ENCODE results near the gene KCNH4.
"Not testable (repeated sequence)": the region's sequence is repeated elsewhere in the genome, so short reads cannot be mapped to it uniquely, and the experiment has no call there.

KCNH4 gene

GRCh38 chr17:42211921-42212341, 31.0 kb upstream of the KCNH4 start:
- H3K27ac ChIP-seq (ENCODE audit: low read depth, low read length): peak overlapping the region; percentile 40
- not testable (repeated sequence) for H3K27me3 ChIP-seq (ENCODE audit: control insufficient read depth in 5 of 5, insufficient read depth in 4 of 5, low read length in 5 of 5); H3K9me3 ChIP-seq (ENCODE audit: control insufficient read depth in 5 of 5, low read length in 5 of 5); H3K4me3 ChIP-seq (ENCODE audit: low read depth in 1 of 5, low read length in 5 of 5); H3K9ac ChIP-seq (ENCODE audit: low read length in 5 of 5)
- H3K36me3 ChIP-seq (ENCODE audit: control insufficient read depth in 5 of 5, insufficient read depth in 5 of 5, low read length in 5 of 5): peaks cover 22 to 82% (median 64%) of the 10 kb centered on the region in 5 donors
- peaks cover 0 to 34% (median 19%) of the 10 kb centered on the region in 5 donors for H3K4me1 ChIP-seq (ENCODE audit: control insufficient read depth in 5 of 5, insufficient read depth in 5 of 5, low read length in 5 of 5)

- Histone ChIP-seq H3K27me3 (ENCODE audit: control insufficient read depth in 5 of 5, insufficient read depth in 4 of 5, low read length in 5 of 5) (no peaks in the 10 kb centered on the region), H3K9me3 (ENCODE audit: control insufficient read depth in 5 of 5, low read length in 5 of 5) (no peaks in the 10 kb centered on the region), H3K9ac (ENCODE audit: low read length in 5 of 5) (no peak overlapping the region), H3K4me3 (ENCODE audit: low read depth in 1 of 5, low read length in 5 of 5) (no peak overlapping the region), H3K36me3 (ENCODE audit: control insufficient read depth in 5 of 5, insufficient read depth in 5 of 5, low read length in 5 of 5) (peaks cover 17 to 82% (median 62%) of the 10 kb centered on the region in 5 donors), H3K4me1 (ENCODE audit: control insufficient read depth in 5 of 5, insufficient read depth in 5 of 5, low read length in 5 of 5) (peaks cover 0 to 29% (median 15%) of the 10 kb centered on the region in 5 donors), H3K27ac (ENCODE audit: low read depth, low read length) (peak overlapping the region; percentile 55)
Measured at GRCh38 chr17:42210046-42210445, 29.1 kb upstream of the KCNH4 start.

DNA sequence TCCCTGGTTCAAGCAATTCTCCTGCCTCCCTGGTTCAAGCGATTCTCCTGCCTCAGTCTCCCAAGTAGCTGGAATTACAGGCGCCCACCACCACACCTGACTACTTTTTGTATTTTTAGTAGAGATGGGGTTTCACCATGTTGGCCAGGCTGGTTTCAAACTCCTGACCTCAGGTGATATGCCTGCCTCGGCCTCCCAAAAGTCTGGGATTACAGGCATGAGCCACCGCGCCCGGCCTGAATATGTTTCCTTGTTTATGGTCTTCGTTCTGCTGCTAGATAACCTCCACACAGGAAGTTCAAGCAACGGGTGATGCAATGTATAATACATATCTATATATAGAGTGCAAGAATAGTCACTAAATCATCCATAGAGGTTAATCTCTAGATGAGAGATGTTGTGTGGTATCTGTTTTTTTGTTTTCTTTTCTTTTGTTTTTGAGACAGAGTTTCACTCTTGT, 25.2 kb upstream of the KCNH4 start:
- H3K27me3 ChIP-seq (ENCODE audit: control insufficient read depth in 5 of 5, insufficient read depth in 4 of 5, low read length in 5 of 5); H3K27ac ChIP-seq (ENCODE audit: low read depth, low read length); H3K4me3 ChIP-seq (ENCODE audit: low read depth in 1 of 5, low read length in 5 of 5); H3K4me1 ChIP-seq (ENCODE audit: control insufficient read depth in 5 of 5, insufficient read depth in 5 of 5, low read length in 5 of 5); H3K9me3 ChIP-seq (ENCODE audit: control insufficient read depth in 5 of 5, low read length in 5 of 5); H3K9ac ChIP-seq (ENCODE audit: low read length in 5 of 5): not testable (repeated sequence)
- H3K36me3 ChIP-seq (ENCODE audit: control insufficient read depth in 5 of 5, insufficient read depth in 5 of 5, low read length in 5 of 5): peaks cover 14 to 91% (median 74%) of the 10 kb centered on the region in 5 donors

GRCh38 chr17:42203354-42203753, 22.4 kb upstream of the KCNH4 start:
- H3K36me3 ChIP-seq (ENCODE audit: control insufficient read depth in 5 of 5, insufficient read depth in 5 of 5, low read length in 5 of 5): peaks cover 12 to 90% (median 75%) of the 10 kb centered on the region in 5 donors
- H3K9ac ChIP-seq (ENCODE audit: low read length in 5 of 5): no peak overlapping the region
- peaks cover 0 to 5% (median 0%) of the 10 kb centered on the region in 5 donors for H3K4me1 ChIP-seq (ENCODE audit: control insufficient read depth in 5 of 5, insufficient read depth in 5 of 5, low read length in 5 of 5)
- no peaks in the 10 kb centered on the region for H3K27me3 ChIP-seq (ENCODE audit: control insufficient read depth in 5 of 5, insufficient read depth in 4 of 5, low read length in 5 of 5)
- H3K4me3 ChIP-seq (ENCODE audit: low read depth in 1 of 5, low read length in 5 of 5): no peak overlapping the region
- H3K9me3 ChIP-seq (ENCODE audit: control insufficient read depth in 5 of 5, low read length in 5 of 5): no peaks in the 10 kb centered on the region
- H3K27ac ChIP-seq (ENCODE audit: low read depth, low read length): no peak overlapping the region

DNA sequence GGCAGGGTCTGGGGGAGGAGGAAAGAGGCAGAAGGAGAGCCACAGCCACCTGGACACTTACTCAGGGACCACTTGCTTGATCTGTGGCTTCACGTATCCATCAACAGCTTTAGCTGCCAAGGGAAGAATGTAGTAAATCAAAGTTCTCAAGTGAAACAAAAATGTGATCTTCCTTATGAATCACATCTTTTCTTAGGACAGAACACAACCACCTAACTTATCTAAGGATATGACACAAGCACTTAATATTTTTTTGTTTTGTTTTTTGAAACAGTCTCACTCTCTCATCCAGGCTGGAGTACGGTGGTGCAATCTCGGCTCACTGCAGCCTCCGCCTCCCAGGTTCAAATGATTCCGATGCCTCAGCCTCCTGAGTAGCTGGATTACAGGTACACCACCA, 21.8 kb upstream of the KCNH4 start:
- Histone ChIP-seq H3K9me3 (ENCODE audit: control insufficient read depth in 5 of 5, low read length in 5 of 5) (no peaks in the 10 kb centered on the region), H3K4me1 (ENCODE audit: control insufficient read depth in 5 of 5, insufficient read depth in 5 of 5, low read length in 5 of 5) (peaks cover 0 to 5% (median 0%) of the 10 kb centered on the region in 5 donors), H3K27ac (ENCODE audit: low read depth, low read length) (no peak overlapping the region), H3K4me3 (ENCODE audit: low read depth in 1 of 5, low read length in 5 of 5) (no peak overlapping the region), H3K36me3 (ENCODE audit: control insufficient read depth in 5 of 5, insufficient read depth in 5 of 5, low read length in 5 of 5) (peaks cover 12 to 85% (median 75%) of the 10 kb centered on the region in 5 donors), H3K9ac (ENCODE audit: low read length in 5 of 5) (no peak overlapping the region), H3K27me3 (ENCODE audit: control insufficient read depth in 5 of 5, insufficient read depth in 4 of 5, low read length in 5 of 5) (no peaks in the 10 kb centered on the region)

DNA sequence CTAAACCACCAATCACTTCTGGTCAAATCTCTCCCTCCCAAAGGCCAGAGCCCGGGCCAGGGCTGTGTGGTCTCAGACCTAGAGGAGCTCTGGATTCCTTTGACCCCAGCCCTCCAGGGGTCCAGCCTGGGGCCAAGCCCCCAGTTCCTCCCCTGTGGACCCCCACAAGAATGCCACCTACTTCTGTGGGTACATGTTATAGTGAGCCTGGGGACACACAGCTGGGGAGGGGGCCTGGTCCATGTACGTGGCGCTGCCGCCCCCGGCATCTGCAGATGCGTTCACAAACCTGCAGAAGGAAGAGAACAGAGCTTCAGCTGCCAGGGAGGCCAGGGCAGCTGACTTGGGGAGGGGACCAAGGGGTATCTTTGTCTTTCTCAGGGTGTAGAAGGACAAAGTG, 21.2 kb upstream of the KCNH4 start:
- no peak overlapping the region for H3K9ac ChIP-seq (ENCODE audit: low read length in 5 of 5)
- H3K27me3 ChIP-seq (ENCODE audit: control insufficient read depth in 5 of 5, insufficient read depth in 4 of 5, low read length in 5 of 5): no peaks in the 10 kb centered on the region
- no peak overlapping the region for H3K4me3 ChIP-seq (ENCODE audit: low read depth in 1 of 5, low read length in 5 of 5)
- peaks cover 8 to 80% (median 69%) of the 10 kb centered on the region in 5 donors for H3K36me3 ChIP-seq (ENCODE audit: control insufficient read depth in 5 of 5, insufficient read depth in 5 of 5, low read length in 5 of 5)
- H3K9me3 ChIP-seq (ENCODE audit: control insufficient read depth in 5 of 5, low read length in 5 of 5): no peaks in the 10 kb centered on the region
- H3K4me1 ChIP-seq (ENCODE audit: control insufficient read depth in 5 of 5, insufficient read depth in 5 of 5, low read length in 5 of 5): peaks cover 0 to 5% (median 0%) of the 10 kb centered on the region in 5 donors
- no peak overlapping the region for H3K27ac ChIP-seq (ENCODE audit: low read depth, low read length)

DNA sequence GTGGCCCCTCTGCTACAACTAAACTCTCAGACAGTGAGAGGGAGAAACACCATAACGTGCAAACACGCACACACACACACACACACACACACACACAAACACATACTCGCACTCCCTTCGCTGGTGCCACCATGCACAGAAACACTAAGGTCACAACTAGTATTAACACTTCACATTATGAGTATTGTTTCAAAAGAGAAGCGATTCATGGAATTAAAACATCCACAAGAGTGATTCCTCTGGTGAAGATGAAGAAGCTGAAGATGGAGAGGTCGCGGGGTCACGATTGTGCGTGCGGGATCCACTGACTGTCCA, 20.5 kb upstream of the KCNH4 start:
- no peak overlapping the region for H3K9ac ChIP-seq (ENCODE audit: low read length in 5 of 5)
- peaks cover 7 to 72% (median 64%) of the 10 kb centered on the region in 5 donors for H3K36me3 ChIP-seq (ENCODE audit: control insufficient read depth in 5 of 5, insufficient read depth in 5 of 5, low read length in 5 of 5)
- H3K27ac ChIP-seq (ENCODE audit: low read depth, low read length): no peak overlapping the region
- H3K27me3 ChIP-seq (ENCODE audit: control insufficient read depth in 5 of 5, insufficient read depth in 4 of 5, low read length in 5 of 5): no peaks in the 10 kb centered on the region
- peaks cover 0 to 5% (median 0%) of the 10 kb centered on the region in 5 donors for H3K4me1 ChIP-seq (ENCODE audit: control insufficient read depth in 5 of 5, insufficient read depth in 5 of 5, low read length in 5 of 5)
- H3K4me3 ChIP-seq (ENCODE audit: low read depth in 1 of 5, low read length in 5 of 5): no peak overlapping the region
- no peaks in the 10 kb centered on the region for H3K9me3 ChIP-seq (ENCODE audit: control insufficient read depth in 5 of 5, low read length in 5 of 5)

GRCh38 chr17:42200706-42201457, 19.9 kb upstream of the KCNH4 start:
- Histone ChIP-seq H3K4me3 (ENCODE audit: low read depth in 1 of 5, low read length in 5 of 5) (no peak overlapping the region), H3K4me1 (ENCODE audit: control insufficient read depth in 5 of 5, insufficient read depth in 5 of 5, low read length in 5 of 5) (peaks cover 0 to 5% (median 0%) of the 10 kb centered on the region in 5 donors), H3K9me3 (ENCODE audit: control insufficient read depth in 5 of 5, low read length in 5 of 5) (no peaks in the 10 kb centered on the region), H3K36me3 (ENCODE audit: control insufficient read depth in 5 of 5, insufficient read depth in 5 of 5, low read length in 5 of 5) (peaks cover 7 to 67% (median 59%) of the 10 kb centered on the region in 5 donors), H3K27me3 (ENCODE audit: control insufficient read depth in 5 of 5, insufficient read depth in 4 of 5, low read length in 5 of 5) (no peaks in the 10 kb centered on the region), H3K27ac (ENCODE audit: low read depth, low read length) (no peak overlapping the region), H3K9ac (ENCODE audit: low read length in 5 of 5) (no peak overlapping the region)

DNA sequence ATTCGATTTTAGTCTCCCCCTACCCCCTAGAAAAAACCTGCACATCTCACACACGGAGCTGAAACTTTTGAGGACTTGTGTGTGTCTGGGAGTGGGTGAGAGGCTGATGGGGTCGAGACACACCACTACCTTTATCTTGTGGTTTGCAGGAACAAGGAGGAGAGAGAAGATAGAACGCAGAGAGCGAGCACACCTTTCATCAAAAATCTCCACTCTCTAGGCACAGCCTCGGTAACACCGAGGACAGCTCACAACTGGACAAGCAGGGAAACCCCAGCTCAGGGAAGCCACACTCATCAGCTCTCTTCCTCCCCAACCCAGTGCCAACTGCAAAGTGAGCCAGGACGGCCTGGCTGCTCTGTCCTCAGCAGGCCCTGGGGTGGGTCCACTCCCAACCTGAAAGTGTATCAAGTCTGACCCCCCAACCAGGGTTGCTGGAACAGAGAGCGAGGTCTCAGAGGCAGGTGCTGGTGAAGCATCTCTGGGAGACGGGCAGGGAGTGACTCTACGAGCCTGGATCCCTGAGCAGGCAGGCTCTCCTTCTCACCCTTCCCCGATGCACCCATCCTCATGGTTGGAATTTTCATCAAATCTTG, 18.6 kb upstream of the KCNH4 start:
- H3K27ac ChIP-seq (ENCODE audit: low read depth, low read length): no peak overlapping the region
- H3K27me3 ChIP-seq (ENCODE audit: control insufficient read depth in 5 of 5, insufficient read depth in 4 of 5, low read length in 5 of 5): no peaks in the 10 kb centered on the region
- peaks cover under 1 to 7% (median 2%) of the 10 kb centered on the region in 5 donors for H3K4me1 ChIP-seq (ENCODE audit: control insufficient read depth in 5 of 5, insufficient read depth in 5 of 5, low read length in 5 of 5)
- H3K4me3 ChIP-seq (ENCODE audit: low read depth in 1 of 5, low read length in 5 of 5): no peak overlapping the region
- peaks cover 7 to 55% (median 47%) of the 10 kb centered on the region in 5 donors for H3K36me3 ChIP-seq (ENCODE audit: control insufficient read depth in 5 of 5, insufficient read depth in 5 of 5, low read length in 5 of 5)
- peak overlapping the region in 1 of 5 donors; percentile 7 for H3K9ac ChIP-seq (ENCODE audit: low read length in 5 of 5)
- H3K9me3 ChIP-seq (ENCODE audit: control insufficient read depth in 5 of 5, low read length in 5 of 5): no peaks in the 10 kb centered on the region

DNA sequence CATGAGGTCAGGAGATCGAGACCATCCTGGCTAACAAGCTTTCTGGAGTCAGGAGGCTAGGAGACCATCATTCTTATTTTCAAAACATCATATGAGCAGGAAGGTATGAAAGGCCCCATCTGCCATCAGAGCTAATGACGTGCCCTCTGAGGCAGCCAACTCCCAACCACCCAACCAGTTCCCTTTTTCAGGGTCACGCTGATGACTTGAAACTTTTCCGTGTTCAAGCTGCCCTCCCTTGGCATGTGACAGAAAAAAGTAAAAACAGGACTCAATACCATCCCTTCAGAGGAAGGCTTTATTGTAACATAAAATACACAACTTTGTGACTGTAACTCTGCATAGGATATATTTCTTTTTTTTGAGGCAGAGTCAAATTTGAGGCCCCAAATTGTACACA, 18.0 kb upstream of the KCNH4 start:
- H3K9me3 ChIP-seq (ENCODE audit: control insufficient read depth in 5 of 5, low read length in 5 of 5): no peaks in the 10 kb centered on the region
- H3K4me1 ChIP-seq (ENCODE audit: control insufficient read depth in 5 of 5, insufficient read depth in 5 of 5, low read length in 5 of 5): peaks cover 2 to 13% (median 6%) of the 10 kb centered on the region in 5 donors
- no peaks in the 10 kb centered on the region for H3K27me3 ChIP-seq (ENCODE audit: control insufficient read depth in 5 of 5, insufficient read depth in 4 of 5, low read length in 5 of 5)
- H3K36me3 ChIP-seq (ENCODE audit: control insufficient read depth in 5 of 5, insufficient read depth in 5 of 5, low read length in 5 of 5): peaks cover 3 to 49% (median 41%) of the 10 kb centered on the region in 5 donors
- no peak overlapping the region for H3K4me3 ChIP-seq (ENCODE audit: low read depth in 1 of 5, low read length in 5 of 5)
- no peak overlapping the region for H3K27ac ChIP-seq (ENCODE audit: low read depth, low read length)
- no peak overlapping the region for H3K9ac ChIP-seq (ENCODE audit: low read length in 5 of 5)
